ENCODE results near the gene CA10. TPM values are rescaled to one million over a fixed set of nuclear protein-coding genes. Genes with fewer than 3 reads are reported as not detected.

The CA10 gene
- total RNA-seq, 1 experiment from 2014 or later, result not detected

DNA sequence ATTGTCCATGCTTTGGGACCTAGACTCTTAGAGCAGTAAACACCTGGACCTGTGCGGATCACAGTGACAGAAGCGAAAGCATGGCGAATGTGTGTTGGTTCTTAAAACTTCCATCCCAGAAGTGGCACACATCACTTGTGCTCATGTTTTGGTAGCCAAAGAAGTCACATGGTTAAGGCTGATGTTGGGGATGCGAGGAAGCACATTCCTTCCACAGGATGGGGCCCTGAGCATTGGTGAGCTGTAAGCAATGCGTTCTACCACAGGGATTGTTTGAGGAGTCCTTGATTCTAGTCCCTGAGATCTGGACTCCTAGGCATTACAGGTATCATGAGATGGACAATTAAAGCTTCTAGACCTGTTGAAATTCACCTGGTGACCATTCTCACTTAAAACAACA is 522.2 kb downstream of the CA10 start:
- intact Hi-C loops (cut with micrococcal nuclease; ENCODE audit: unreplicated experiment), result no loop called here
- CTCF ChIA-PET, result no interaction called here
- H3K4me3 Mint-ChIP-seq (ENCODE audit: low read depth, unreplicated experiment), result no peak overlapping the region
- peaks cover 4% of the 10 kb centered on the region for H3K9me3 Mint-ChIP-seq (ENCODE audit: low read depth, unreplicated experiment)
- H3K4me1 Mint-ChIP-seq (ENCODE audit: low read depth, unreplicated experiment), result no peaks in the 10 kb centered on the region
- H3K36me3 Mint-ChIP-seq (ENCODE audit: insufficient read depth, unreplicated experiment), result no peaks in the 10 kb centered on the region
- H3K27ac Mint-ChIP-seq (ENCODE audit: unreplicated experiment), result no peak overlapping the region
- no peak for DNase-seq
- H3K27me3 Mint-ChIP-seq (ENCODE audit: unreplicated experiment), result peaks cover 86% of the 10 kb centered on the region
- TF ChIP-seq, protein P1, sequence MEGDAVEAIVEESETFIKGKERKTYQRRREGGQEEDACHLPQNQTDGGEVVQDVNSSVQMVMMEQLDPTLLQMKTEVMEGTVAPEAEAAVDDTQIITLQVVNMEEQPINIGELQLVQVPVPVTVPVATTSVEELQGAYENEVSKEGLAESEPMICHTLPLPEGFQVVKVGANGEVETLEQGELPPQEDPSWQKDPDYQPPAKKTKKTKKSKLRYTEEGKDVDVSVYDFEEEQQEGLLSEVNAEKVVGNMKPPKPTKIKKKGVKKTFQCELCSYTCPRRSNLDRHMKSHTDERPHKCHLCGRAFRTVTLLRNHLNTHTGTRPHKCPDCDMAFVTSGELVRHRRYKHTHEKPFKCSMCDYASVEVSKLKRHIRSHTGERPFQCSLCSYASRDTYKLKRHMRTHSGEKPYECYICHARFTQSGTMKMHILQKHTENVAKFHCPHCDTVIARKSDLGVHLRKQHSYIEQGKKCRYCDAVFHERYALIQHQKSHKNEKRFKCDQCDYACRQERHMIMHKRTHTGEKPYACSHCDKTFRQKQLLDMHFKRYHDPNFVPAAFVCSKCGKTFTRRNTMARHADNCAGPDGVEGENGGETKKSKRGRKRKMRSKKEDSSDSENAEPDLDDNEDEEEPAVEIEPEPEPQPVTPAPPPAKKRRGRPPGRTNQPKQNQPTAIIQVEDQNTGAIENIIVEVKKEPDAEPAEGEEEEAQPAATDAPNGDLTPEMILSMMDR (IDR thresholded peaks at IDR 0.05; ENCODE audit: unreplicated experiment), result no peak
- no TSS peak for BruUV-seq (replicated peaks)

DNA sequence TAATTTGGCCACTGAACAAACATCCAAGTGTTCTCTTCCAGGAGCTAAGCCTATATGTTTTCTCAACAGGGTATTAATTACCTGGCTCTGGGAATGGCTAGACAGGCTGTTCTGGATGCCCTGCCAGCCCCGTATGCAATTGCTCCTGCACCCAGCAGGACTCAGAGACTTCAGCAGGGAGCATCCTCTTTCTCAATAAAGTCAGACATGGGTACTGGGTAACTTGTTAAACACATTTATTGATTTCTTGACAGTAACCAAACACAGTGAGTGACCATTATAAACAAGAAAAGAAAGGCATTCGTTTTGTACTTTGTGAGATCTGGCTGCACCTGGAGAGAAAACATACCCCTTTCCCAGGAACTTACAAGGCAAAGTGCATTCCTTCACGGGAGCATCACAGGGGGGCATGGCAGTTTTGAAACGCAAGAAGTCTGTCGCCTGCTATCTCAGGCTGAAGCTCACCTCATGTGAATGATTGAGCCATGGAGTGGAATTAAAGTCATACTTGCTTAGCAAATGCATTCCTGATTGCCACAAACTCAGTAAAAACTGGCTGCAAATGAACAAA is 528.3 kb downstream of the CA10 start:
- Mint-ChIP-seq H3K36me3 (ENCODE audit: insufficient read depth, unreplicated experiment) (no peaks in the 10 kb centered on the region), H3K4me1 (ENCODE audit: low read depth, unreplicated experiment) (no peaks in the 10 kb centered on the region), H3K27me3 (ENCODE audit: unreplicated experiment) (peaks cover 85% of the 10 kb centered on the region), H3K9me3 (ENCODE audit: low read depth, unreplicated experiment) (peaks cover 2% of the 10 kb centered on the region), H3K4me3 (ENCODE audit: low read depth, unreplicated experiment) (no peak overlapping the region), H3K27ac (ENCODE audit: unreplicated experiment) (no peak overlapping the region)
- intact Hi-C loops (cut with micrococcal nuclease; ENCODE audit: unreplicated experiment), result no loop called here
- TF ChIP-seq, protein P1 (IDR thresholded peaks at IDR 0.05; ENCODE audit: unreplicated experiment), result no peak
- DNase-seq, result no peak
- BruUV-seq (replicated peaks), result no TSS peak
- CTCF ChIA-PET, result interaction anchor here (0.8 kb wide), 1 partner anchor 12 kb away, joined by 3 read pairs; no protein-coding TSS in a partner anchor

GRCh38 chr17:51629232-51629631 is 529.3 kb downstream of the CA10 start:
- no TSS peak for BruUV-seq (replicated peaks)
- Mint-ChIP-seq H3K4me1 (ENCODE audit: low read depth, unreplicated experiment) (no peaks in the 10 kb centered on the region), H3K27ac (ENCODE audit: unreplicated experiment) (no peak overlapping the region), H3K27me3 (ENCODE audit: unreplicated experiment) (peaks cover 80% of the 10 kb centered on the region), H3K4me3 (ENCODE audit: low read depth, unreplicated experiment) (no peak overlapping the region), H3K9me3 (ENCODE audit: low read depth, unreplicated experiment) (peaks cover 2% of the 10 kb centered on the region), H3K36me3 (ENCODE audit: insufficient read depth, unreplicated experiment) (no peaks in the 10 kb centered on the region)
- TF ChIP-seq, protein P1 (IDR thresholded peaks at IDR 0.05; ENCODE audit: unreplicated experiment), result no peak
- CTCF ChIA-PET, result no interaction called here
- no peak for DNase-seq
- intact Hi-C loops (cut with micrococcal nuclease; ENCODE audit: unreplicated experiment), result no loop called here

GRCh38 chr17:51627779-51628178 is 530.7 kb downstream of the CA10 start:
- no peaks in the 10 kb centered on the region for H3K4me1 Mint-ChIP-seq (ENCODE audit: low read depth, unreplicated experiment)
- no peak overlapping the region for H3K27ac Mint-ChIP-seq (ENCODE audit: unreplicated experiment)
- intact Hi-C loops (cut with micrococcal nuclease; ENCODE audit: unreplicated experiment), result no loop called here
- peaks cover 80% of the 10 kb centered on the region for H3K27me3 Mint-ChIP-seq (ENCODE audit: unreplicated experiment)
- no TSS peak for BruUV-seq (replicated peaks)
- CTCF ChIA-PET, result no interaction called here
- no peak for DNase-seq
- H3K9me3 Mint-ChIP-seq (ENCODE audit: low read depth, unreplicated experiment), result peaks cover 2% of the 10 kb centered on the region
- no peak overlapping the region for H3K4me3 Mint-ChIP-seq (ENCODE audit: low read depth, unreplicated experiment)
- TF ChIP-seq, protein P1 (IDR thresholded peaks at IDR 0.05; ENCODE audit: unreplicated experiment), result no peak
- H3K36me3 Mint-ChIP-seq (ENCODE audit: insufficient read depth, unreplicated experiment), result no peaks in the 10 kb centered on the region

Data from Calu3 (cell line).